PC-3 (cell line): ENCODE data around the gene MR1.

Experiments
- CTCF ChIP-seq: fragments of 300-600 bp; sonication (generic); conservative IDR thresholded peaks from 2 replicates; pipeline ENCODE4 v1.5.1; 2017; ENCODE audit warnings: antibody characterized with exemption, low read depth, mild to moderate bottlenecking, low read length
- EZH2 ChIP-seq: fragments of 300-600 bp; sonication (generic); IDR thresholded peaks from one replicate; pipeline ENCODE4 v1.6.1; 2017; ENCODE audit warnings: antibody characterized with exemption, mild to moderate bottlenecking, low read length; ENCODE audit not compliant: unreplicated experiment
- EZH2phosphoT487 ChIP-seq: fragments of 300-600 bp; sonication (generic); IDR thresholded peaks from 2 replicates; pipeline ENCODE4 v1.6.1; 2018; ENCODE audit warnings: mild to moderate bottlenecking, antibody characterized with exemption, low read length, borderline replicate concordance

- no peak for TF ChIP-seq CTCF
- TF ChIP-seq EZH2phosphoT487, result no peak
- TF ChIP-seq EZH2, result no peak
These were observed 30.9 kb downstream of the MR1 start for GRCh38 chr1:181064702-181065101.
